Activated T-helper 1 cell treated with anti-CD3 and anti-CD28 coated beads, Interleukin-12 subunit alpha, Interleukin-12 subunit beta, Interleukin-2, Interleukin-4 antibody, amounts not matched to agents 30 ng/mL and 10 ng/mL and 1 ng/mL, durations not matched to agents 14 hours and 24 hours and 36 hours (primary cell): Measurements from ENCODE around the gene CLRN3. TPM values are rescaled to one million over a fixed set of nuclear protein-coding genes. Genes with fewer than 3 reads are reported as not detected.

Source experiments
- DNase-seq: peaks from one replicate; pipeline ENCODE4 v3.0.0; 2021; ENCODE audit warnings: low spot score
- H3K27ac Mint-ChIP-seq: one replicate; pipeline ENCODE4 v1.8.0; 2021; ENCODE audit warnings: mild to moderate bottlenecking, mixed read lengths
- H3K27me3 Mint-ChIP-seq: one replicate; pipeline ENCODE4 v1.8.0; 2022; ENCODE audit warnings: mild to moderate bottlenecking, moderate library complexity, mixed read lengths; ENCODE audit not compliant: insufficient read depth
- H3K36me3 Mint-ChIP-seq: one replicate; pipeline ENCODE4 v1.8.0; 2021; ENCODE audit warnings: low read depth, mixed read lengths
- H3K4me1 Mint-ChIP-seq: one replicate; pipeline ENCODE4 v1.8.0; 2021; ENCODE audit warnings: low read depth, mixed read lengths
- H3K4me3 Mint-ChIP-seq: one replicate; pipeline ENCODE4 v1.8.0; 2021; ENCODE audit warnings: mild to moderate bottlenecking, moderate library complexity, mixed read lengths
- H3K9me3 Mint-ChIP-seq: one replicate; pipeline ENCODE4 v1.8.0; 2021; ENCODE audit warnings: mixed read lengths
- intact Hi-C: fragments of 100-400 bp; cut with micrococcal nuclease; formaldehyde crosslinking; loops from one replicate; pipeline ENCODE4 v1.15.1; 2024
- total RNA-seq: library from RNA; stranded (reverse); gene quantifications from 2 replicates; pipeline ENCODE4 v1.2.3, GENCODE V29; 2022

Gene CLRN3
- total RNA-seq, 1 donor from 2014 or later = not detected

- intact Hi-C loops = loop anchor here (10.0 kb wide), 1 partner anchor 250 kb away; no protein-coding TSS in a partner anchor
- no peak for DNase-seq
- Mint-ChIP-seq H3K9me3 (no peaks in the 10 kb centered on the region), H3K4me3 (no peak overlapping the region), H3K4me1 (peaks cover 8% of the 10 kb centered on the region), H3K36me3 (no peaks in the 10 kb centered on the region), H3K27me3 (peaks cover 21% of the 10 kb centered on the region), H3K27ac (no peak overlapping the region)
Observed at GRCh38 chr10:127904311-127905000, 11.7 kb upstream of the CLRN3 start.

- H3K27ac Mint-ChIP-seq = no peak overlapping the region
- no peak overlapping the region for H3K4me3 Mint-ChIP-seq
- H3K4me1 Mint-ChIP-seq = peaks cover 8% of the 10 kb centered on the region
- peaks cover 18% of the 10 kb centered on the region for H3K27me3 Mint-ChIP-seq
- no peaks in the 10 kb centered on the region for H3K9me3 Mint-ChIP-seq
- no peaks in the 10 kb centered on the region for H3K36me3 Mint-ChIP-seq
- no peak for DNase-seq
- intact Hi-C loops = loop anchor here (10.0 kb wide), 1 partner anchor 251 kb away; no protein-coding TSS in a partner anchor
Observed at GRCh38 chr10:127903789-127904188, 11.0 kb upstream of the CLRN3 start.

GRCh38 chr10:127899766-127900387, 7.1 kb upstream of the CLRN3 start:
- Mint-ChIP-seq H3K27me3 (peaks cover 9% of the 10 kb centered on the region), H3K9me3 (peaks cover 4% of the 10 kb centered on the region), H3K36me3 (peaks cover 2% of the 10 kb centered on the region), H3K4me3 (no peak overlapping the region), H3K27ac (no peak overlapping the region), H3K4me1 (peaks cover 13% of the 10 kb centered on the region)
- no peak for DNase-seq
- intact Hi-C loops = loop anchor here (10.0 kb wide), 1 partner anchor 255 kb away; no protein-coding TSS in a partner anchor

- Mint-ChIP-seq H3K36me3 (peaks cover 2% of the 10 kb centered on the region), H3K27me3 (peaks cover 17% of the 10 kb centered on the region), H3K27ac (no peak overlapping the region), H3K9me3 (peaks cover 4% of the 10 kb centered on the region), H3K4me3 (no peak overlapping the region), H3K4me1 (peaks cover 16% of the 10 kb centered on the region)
- no peak for DNase-seq
- intact Hi-C loops = no loop called here
Observed at GRCh38 chr10:127897177-127897576, 4.4 kb upstream of the CLRN3 start.

DNA sequence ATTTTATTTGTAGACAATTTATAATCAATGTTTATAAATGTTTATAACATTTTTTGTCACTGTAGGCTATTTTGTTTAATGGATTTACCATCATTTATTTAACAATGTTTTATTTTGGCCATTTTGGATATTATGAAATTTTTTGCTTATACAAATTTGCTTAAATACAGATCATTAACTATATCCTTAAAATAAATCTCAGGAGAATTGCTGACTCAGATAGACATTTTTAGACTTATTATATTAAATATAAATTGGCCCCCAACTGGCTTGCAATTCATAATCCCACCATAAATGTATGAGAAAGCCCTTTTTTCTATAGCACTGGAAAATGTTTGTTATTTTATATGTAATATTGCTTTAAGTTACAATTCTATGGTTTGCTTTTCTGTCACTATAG, 3.8 kb upstream of the CLRN3 start:
- Mint-ChIP-seq H3K27me3 (peaks cover 18% of the 10 kb centered on the region), H3K4me3 (no peak overlapping the region), H3K27ac (no peak overlapping the region), H3K36me3 (peaks cover 2% of the 10 kb centered on the region), H3K9me3 (peaks cover 4% of the 10 kb centered on the region), H3K4me1 (peaks cover 16% of the 10 kb centered on the region)
- intact Hi-C loops = no loop called here
- no peak for DNase-seq

DNA sequence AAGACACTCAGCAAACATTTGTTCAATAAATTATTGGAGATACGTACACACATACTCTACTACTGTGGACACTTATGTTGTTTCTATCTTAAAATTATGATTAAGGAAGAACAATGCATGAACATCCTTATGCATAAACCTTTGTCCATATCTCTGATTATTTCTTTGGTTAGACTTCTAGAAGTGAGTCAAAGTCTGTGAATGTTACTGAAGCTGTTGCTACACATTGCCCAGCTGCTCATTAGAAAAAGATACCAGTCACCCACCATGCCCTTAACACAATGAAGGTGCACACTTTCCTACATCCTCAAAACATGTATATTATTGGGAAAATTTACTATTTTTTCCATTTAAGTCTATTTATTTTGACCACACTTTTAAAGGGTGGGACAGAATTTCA, 1.4 kb upstream of the CLRN3 start:
- peaks cover 4% of the 10 kb centered on the region for H3K9me3 Mint-ChIP-seq
- H3K27me3 Mint-ChIP-seq = peaks cover 23% of the 10 kb centered on the region
- H3K36me3 Mint-ChIP-seq = peaks cover 2% of the 10 kb centered on the region
- intact Hi-C loops = no loop called here
- no peak overlapping the region for H3K4me3 Mint-ChIP-seq
- no peak for DNase-seq
- H3K27ac Mint-ChIP-seq = no peak overlapping the region
- peaks cover 8% of the 10 kb centered on the region for H3K4me1 Mint-ChIP-seq

- Mint-ChIP-seq H3K27me3 (peaks cover 19% of the 10 kb centered on the region), H3K27ac (no peak overlapping the region), H3K4me3 (no peak overlapping the region), H3K36me3 (no peaks in the 10 kb centered on the region), H3K4me1 (peaks cover 8% of the 10 kb centered on the region), H3K9me3 (no peaks in the 10 kb centered on the region)
- DNase-seq = no peak
- intact Hi-C loops = no loop called here
Observed at GRCh38 chr10:127890832-127891334, 1.9 kb downstream of the CLRN3 start.

- Mint-ChIP-seq H3K36me3 (no peaks in the 10 kb centered on the region), H3K27me3 (peaks cover 19% of the 10 kb centered on the region), H3K4me1 (peaks cover 6% of the 10 kb centered on the region), H3K27ac (no peak overlapping the region), H3K4me3 (no peak overlapping the region), H3K9me3 (no peaks in the 10 kb centered on the region)
- DNase-seq = no peak
- intact Hi-C loops = no loop called here
Observed at GRCh38 chr10:127890216-127890615, 2.5 kb downstream of the CLRN3 start.

DNA sequence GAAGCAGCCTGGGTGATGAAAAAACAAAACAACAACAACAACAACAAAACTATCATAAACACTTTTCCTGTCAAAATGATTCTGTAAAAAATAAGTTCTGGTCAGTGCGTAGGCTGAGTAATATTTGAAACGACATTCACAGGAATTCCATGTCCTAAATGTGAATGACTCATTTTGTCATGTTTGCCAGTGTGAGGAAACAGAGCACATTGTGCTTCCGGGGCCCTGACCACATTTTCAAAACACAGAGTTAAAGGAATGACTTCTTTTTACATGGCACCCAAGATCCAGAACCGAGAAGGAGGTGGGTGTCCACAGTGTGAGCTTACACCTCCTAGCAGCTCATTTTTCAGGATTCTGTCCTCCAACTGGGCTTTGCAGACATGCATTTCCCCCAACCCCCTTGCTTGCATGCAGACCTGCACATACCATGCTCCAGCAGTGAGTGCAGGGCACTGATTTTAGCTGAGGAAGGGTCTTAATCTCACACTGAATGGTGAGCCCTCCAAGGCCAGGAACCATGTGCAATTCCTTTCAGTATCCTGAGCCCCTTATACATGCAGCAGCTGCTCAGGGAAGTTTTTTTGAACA, 3.0 kb downstream of the CLRN3 start:
- H3K4me3 Mint-ChIP-seq = no peak overlapping the region
- no peaks in the 10 kb centered on the region for H3K9me3 Mint-ChIP-seq
- H3K36me3 Mint-ChIP-seq = no peaks in the 10 kb centered on the region
- H3K4me1 Mint-ChIP-seq = peaks cover under 1% of the 10 kb centered on the region
- H3K27me3 Mint-ChIP-seq = peaks cover 19% of the 10 kb centered on the region
- intact Hi-C loops = no loop called here
- no peak for DNase-seq
- H3K27ac Mint-ChIP-seq = no peak overlapping the region

DNA sequence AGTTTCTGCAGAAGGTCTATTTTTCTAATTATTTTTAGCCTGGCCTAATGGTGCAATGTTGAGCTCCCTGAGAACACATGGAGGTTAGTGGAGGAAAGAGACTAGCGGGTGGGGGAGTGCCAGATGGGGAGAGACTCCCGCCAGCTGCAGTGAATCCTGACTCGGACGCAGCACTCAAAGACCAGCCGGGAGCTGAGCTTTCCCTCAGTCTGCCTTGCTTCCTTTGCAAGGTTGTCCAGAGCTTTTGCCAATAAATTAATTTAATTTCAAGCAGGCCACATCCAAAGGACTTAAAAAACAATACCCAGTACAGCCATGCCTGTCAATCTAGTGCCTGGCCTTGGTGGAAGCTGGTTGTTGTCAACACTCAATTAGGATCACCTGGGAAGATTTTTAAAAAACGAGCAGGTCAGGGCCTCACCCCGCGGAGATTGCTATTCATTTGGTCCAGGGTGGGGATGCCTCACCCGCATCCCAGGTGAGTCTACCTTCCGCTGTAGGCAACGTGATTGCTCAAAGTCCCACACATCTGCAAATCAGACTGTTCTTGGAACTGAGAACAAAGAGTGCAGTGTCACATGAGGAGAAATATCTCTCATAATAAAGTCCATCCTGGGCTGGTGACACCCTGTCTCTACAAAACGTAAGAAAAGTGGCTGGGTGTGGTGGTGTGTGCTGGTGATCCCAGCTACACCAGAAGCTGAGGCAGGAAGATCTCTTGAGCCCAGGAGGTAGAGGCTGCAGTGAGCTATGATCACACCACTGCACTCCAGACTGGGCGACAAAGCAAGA, 4.0 kb downstream of the CLRN3 start:
- H3K36me3 Mint-ChIP-seq = no peaks in the 10 kb centered on the region
- no peaks in the 10 kb centered on the region for H3K4me1 Mint-ChIP-seq
- DNase-seq = no peak
- H3K9me3 Mint-ChIP-seq = no peaks in the 10 kb centered on the region
- no peak overlapping the region for H3K27ac Mint-ChIP-seq
- H3K4me3 Mint-ChIP-seq = no peak overlapping the region
- peaks cover 17% of the 10 kb centered on the region for H3K27me3 Mint-ChIP-seq
- intact Hi-C loops = no loop called here

DNA sequence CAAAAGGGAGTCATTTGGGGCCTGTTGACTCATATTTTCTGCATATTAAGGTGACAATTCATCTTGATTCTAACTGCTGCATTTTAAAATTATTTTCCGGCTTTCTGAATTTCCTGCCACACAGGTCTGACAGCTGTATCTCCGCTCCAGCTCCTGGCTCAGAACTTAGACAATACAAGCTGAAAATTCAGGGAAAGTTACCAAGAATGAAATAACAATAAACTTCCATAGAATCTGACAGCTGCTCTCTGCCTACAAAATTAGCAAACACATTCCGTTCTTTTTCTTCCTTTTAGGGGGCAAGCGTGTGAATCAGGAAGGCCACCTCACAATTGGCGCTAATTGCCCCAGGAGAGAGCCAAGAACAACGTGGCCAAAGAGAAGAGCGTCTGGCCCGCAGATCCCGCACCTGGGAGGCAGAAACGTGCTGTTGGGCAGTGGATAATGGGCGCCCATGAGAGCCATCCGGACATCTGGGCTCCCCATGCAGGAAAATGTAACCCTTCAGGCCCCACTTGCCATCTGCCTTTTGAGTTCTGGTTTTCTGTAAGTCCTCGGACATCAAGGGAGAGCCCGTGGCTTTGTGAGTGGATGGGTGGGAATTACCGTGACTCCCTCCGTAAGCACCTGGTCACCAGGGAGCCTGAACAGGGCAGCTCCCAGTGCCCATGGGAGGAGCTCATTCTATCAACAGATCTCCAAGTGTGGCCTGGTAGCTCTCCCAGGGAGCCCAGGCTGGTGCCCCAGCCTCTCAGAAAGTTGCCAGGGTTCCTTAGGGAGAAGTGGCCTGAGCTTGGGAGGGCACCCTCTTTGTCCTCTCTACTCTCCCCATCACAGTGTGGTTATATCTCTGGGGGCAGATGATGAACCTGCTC, 5.0 kb downstream of the CLRN3 start:
- intact Hi-C loops = no loop called here
- H3K4me1 Mint-ChIP-seq = peaks cover 5% of the 10 kb centered on the region
- H3K27ac Mint-ChIP-seq = no peak overlapping the region
- H3K36me3 Mint-ChIP-seq = no peaks in the 10 kb centered on the region
- H3K9me3 Mint-ChIP-seq = no peaks in the 10 kb centered on the region
- DNase-seq = no peak
- H3K4me3 Mint-ChIP-seq = no peak overlapping the region
- H3K27me3 Mint-ChIP-seq = peaks cover 12% of the 10 kb centered on the region
